ENCODE measurements around the gene VTN.

Gene VTN

GRCh38 chr17:28390563-28390962 lies 20.5 kb upstream of the VTN start:
- no peak overlapping the region for H3K4me3 ChIP-seq (ENCODE audit: low read depth, low read length)
- TF ChIP-seq CTCF (conservative IDR thresholded peaks at IDR 0.05; ENCODE audit: low read depth, low read length), result no peak
- no peak for DNase-seq (ENCODE audit: low read depth)

DNA sequence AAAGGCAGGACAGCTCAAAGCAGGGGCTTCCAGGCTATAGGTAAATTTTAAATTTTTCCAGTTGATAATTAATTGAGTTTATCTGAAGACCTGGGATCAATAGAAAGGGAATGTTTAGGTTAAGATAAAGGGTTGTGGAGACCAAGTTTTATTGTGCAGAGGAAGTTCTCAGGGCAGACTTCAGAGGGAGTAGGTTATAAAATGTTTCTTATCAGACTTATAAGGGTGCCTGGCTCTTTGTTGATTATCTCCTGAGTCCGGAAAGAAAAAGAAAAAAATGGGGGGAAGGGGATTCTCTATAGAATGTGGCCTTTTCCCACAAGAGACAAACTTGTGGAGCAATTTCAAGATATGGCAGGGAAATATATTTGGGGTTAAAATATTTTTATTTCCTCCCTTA lies 20.0 kb upstream of the VTN start:
- DNase-seq (ENCODE audit: low read depth), result no peak
- TF ChIP-seq CTCF (conservative IDR thresholded peaks at IDR 0.05; ENCODE audit: low read depth, low read length), result no peak
- H3K4me3 ChIP-seq (ENCODE audit: low read depth, low read length), result no peak overlapping the region

DNA sequence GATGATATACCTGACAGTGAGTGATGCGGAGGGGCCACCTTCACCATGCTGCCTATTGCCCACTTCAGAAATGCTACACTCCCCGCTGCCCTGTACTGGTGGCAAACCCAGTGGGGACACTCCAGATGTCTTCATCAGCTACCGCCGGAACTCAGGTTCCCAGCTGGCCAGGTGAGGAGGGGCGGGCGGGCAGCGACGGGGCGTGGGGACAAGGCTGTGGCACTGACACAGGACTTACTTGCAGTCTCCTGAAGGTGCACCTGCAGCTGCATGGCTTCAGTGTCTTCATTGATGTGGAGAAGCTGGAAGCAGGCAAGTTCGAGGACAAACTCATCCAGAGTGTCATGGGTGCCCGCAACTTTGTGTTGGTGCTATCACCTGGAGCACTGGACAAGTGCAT lies 18.0 kb upstream of the VTN start:
- no peak for DNase-seq (ENCODE audit: low read depth)
- TF ChIP-seq CTCF (conservative IDR thresholded peaks at IDR 0.05; ENCODE audit: low read depth, low read length), result no peak
- H3K4me3 ChIP-seq (ENCODE audit: low read depth, low read length), result no peak overlapping the region

GRCh38 chr17:28386391-28386790 lies 16.3 kb upstream of the VTN start:
- DNase-seq (ENCODE audit: low read depth), result no peak
- no peak overlapping the region for H3K4me3 ChIP-seq (ENCODE audit: low read depth, low read length)
- TF ChIP-seq CTCF (conservative IDR thresholded peaks at IDR 0.05; ENCODE audit: low read depth, low read length), result no peak

- no peak for TF ChIP-seq CTCF (conservative IDR thresholded peaks at IDR 0.05; ENCODE audit: low read depth, low read length)
- DNase-seq (ENCODE audit: low read depth), result no peak
- no peak overlapping the region for H3K4me3 ChIP-seq (ENCODE audit: low read depth, low read length)
Measured at GRCh38 chr17:28385406-28385805, 15.3 kb upstream of the VTN start.

GRCh38 chr17:28385037-28385400 lies 14.9 kb upstream of the VTN start:
- DNase-seq (ENCODE audit: low read depth), result no peak
- TF ChIP-seq CTCF (conservative IDR thresholded peaks at IDR 0.05; ENCODE audit: low read depth, low read length), result no peak
- no peak overlapping the region for H3K4me3 ChIP-seq (ENCODE audit: low read depth, low read length)

DNA sequence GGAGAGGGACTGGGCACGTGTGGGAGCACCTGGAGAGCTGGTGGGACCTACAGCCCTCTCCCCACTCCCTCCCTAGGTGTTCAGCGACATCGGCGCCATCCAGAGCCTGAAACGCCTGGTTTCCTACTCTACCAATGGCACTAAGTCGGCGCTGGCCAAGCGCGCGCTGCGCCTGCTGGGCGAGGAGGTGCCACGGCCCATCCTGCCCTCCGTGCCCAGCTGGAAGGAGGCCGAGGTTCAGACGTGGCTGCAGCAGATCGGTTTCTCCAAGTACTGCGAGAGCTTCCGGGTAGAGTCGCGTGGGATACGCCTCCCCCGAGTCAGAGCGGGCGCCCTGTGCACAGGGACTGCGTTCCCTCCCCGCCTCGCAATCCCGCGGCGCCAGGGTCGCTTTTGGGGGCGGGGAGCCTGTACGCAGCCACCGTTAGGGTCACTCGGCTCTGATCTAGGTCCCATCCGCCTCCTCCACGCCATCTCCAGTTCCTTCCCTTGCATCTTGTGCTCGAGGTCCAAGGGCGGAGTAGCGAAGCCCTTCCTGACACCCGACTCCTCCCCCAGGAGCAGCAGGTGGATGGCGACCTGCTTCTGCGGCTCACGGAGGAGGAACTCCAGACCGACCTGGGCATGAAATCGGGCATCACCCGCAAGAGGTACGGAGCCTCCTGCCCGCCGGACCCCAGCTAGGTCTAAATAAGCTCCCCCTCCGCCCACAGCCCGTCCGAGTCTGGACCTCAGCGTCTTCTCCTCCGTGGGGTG lies 14.4 kb upstream of the VTN start:
- peak overlapping the region; percentile 32 for H3K4me3 ChIP-seq (ENCODE audit: low read depth, low read length)
- TF ChIP-seq CTCF (conservative IDR thresholded peaks at IDR 0.05; ENCODE audit: low read depth, low read length), result no peak
- DNase-seq (ENCODE audit: low read depth), result no peak
